Osteoblast (primary cell): Measurements from ENCODE around the gene STK32B. TPM values are rescaled to one million over a fixed set of nuclear protein-coding genes. Genes with fewer than 3 reads are reported as not detected.

ENCODE experiments used
- DNase-seq: peaks from one replicate; pipeline ENCODE4 v3.0.0; 2011; ENCODE audit warnings: low spot score, mixed read lengths; ENCODE audit not compliant: insufficient read length; ENCODE audit errors: missing footprints
- H2AFZ ChIP-seq: 2 replicates; pipeline ENCODE4 v1.6.0; 2011; ENCODE audit warnings: mild to moderate bottlenecking, low read length
- H3K27ac ChIP-seq: 2 replicates; pipeline ENCODE4 v1.5.1; 2011; ENCODE audit warnings: mild to moderate bottlenecking, low read depth, low read length, moderate library complexity
- H3K27me3 ChIP-seq: 2 replicates; pipeline ENCODE4 v1.6.0; 2012; ENCODE audit warnings: mild to moderate bottlenecking, control low read depth, inconsistent platforms, low read length, moderate library complexity; ENCODE audit not compliant: insufficient read depth
- H3K36me3 ChIP-seq: 2 replicates; pipeline ENCODE4 v1.5.1; 2011; ENCODE audit warnings: mild to moderate bottlenecking, low read length, control low read depth, moderate library complexity; ENCODE audit not compliant: insufficient read depth
- H3K4me1 ChIP-seq: 2 replicates; pipeline ENCODE4 v1.5.1; 2011; ENCODE audit warnings: mild to moderate bottlenecking, low read length, control low read depth, moderate library complexity; ENCODE audit not compliant: insufficient read depth
- H3K4me2 ChIP-seq: 2 replicates; pipeline ENCODE4 v1.6.0; 2011; ENCODE audit warnings: mild to moderate bottlenecking, low read length; ENCODE audit not compliant: insufficient read depth
- H3K4me3 ChIP-seq: fragments of 200-600 bp; sonication (generic); 3 replicates; pipeline ENCODE4 v1.5.1; 2012; ENCODE audit warnings: mild to moderate bottlenecking, low read length, inconsistent platforms; ENCODE audit not compliant: insufficient read depth
- H3K79me2 ChIP-seq: 2 replicates; pipeline ENCODE4 v1.6.0; 2012; ENCODE audit warnings: mild to moderate bottlenecking, low read length, control low read depth, inconsistent platforms; ENCODE audit not compliant: insufficient read depth
- H3K9me3 ChIP-seq: 2 replicates; pipeline ENCODE4 v1.5.1; 2011; ENCODE audit warnings: low read depth, low read length, control low read depth
- H4K20me1 ChIP-seq: 2 replicates; pipeline ENCODE4 v1.6.0; 2012; ENCODE audit warnings: mild to moderate bottlenecking, low read length, control low read depth; ENCODE audit not compliant: insufficient read depth
- CTCF ChIP-seq: IDR thresholded peaks from 2 replicates; pipeline ENCODE4 v1.5.1; 2011; ENCODE audit warnings: mild to moderate bottlenecking, low read depth, low read length, moderate library complexity; ENCODE audit errors: extremely low read depth
- total RNA-seq: library from RNA; depleted of rRNA; stranded (reverse); fragments of >200 nt; gene quantifications from 2 replicates; pipeline ENCODE4 v1.2.3, GENCODE V29; 2012

STK32B gene
- total RNA-seq, 1 donor = 1.1 TPM

- DNase-seq = no peak
- no peak overlapping the region for H3K27ac ChIP-seq
- no peaks in the 10 kb centered on the region for H3K9me3 ChIP-seq
- no peak for TF ChIP-seq CTCF
- no peaks in the 10 kb centered on the region for H3K79me2 ChIP-seq
- H4K20me1 ChIP-seq = no peaks in the 10 kb centered on the region
- H3K36me3 ChIP-seq = no peaks in the 10 kb centered on the region
- no peak overlapping the region for H3K4me3 ChIP-seq
- no peak overlapping the region for H3K4me2 ChIP-seq
- H2AFZ ChIP-seq = no peak overlapping the region
- H3K4me1 ChIP-seq = peaks cover 18% of the 10 kb centered on the region
- peaks cover 9% of the 10 kb centered on the region for H3K27me3 ChIP-seq
Observed at GRCh38 chr4:5028480-5028879, 22.8 kb upstream of the STK32B start.

GRCh38 chr4:5029447-5029846, 21.8 kb upstream of the STK32B start:
- Histone ChIP-seq H3K79me2 (no peaks in the 10 kb centered on the region), H3K4me1 (peaks cover 16% of the 10 kb centered on the region), H3K4me2 (no peak overlapping the region), H3K27me3 (peaks cover 9% of the 10 kb centered on the region), H3K27ac (no peak overlapping the region), H3K36me3 (no peaks in the 10 kb centered on the region), H4K20me1 (no peaks in the 10 kb centered on the region), H3K9me3 (no peaks in the 10 kb centered on the region), H2AFZ (no peak overlapping the region), H3K4me3 (no peak overlapping the region)
- no peak for DNase-seq
- no peak for TF ChIP-seq CTCF

- DNase-seq = no peak
- no peaks in the 10 kb centered on the region for H3K79me2 ChIP-seq
- no peaks in the 10 kb centered on the region for H3K9me3 ChIP-seq
- H3K4me3 ChIP-seq = no peak overlapping the region
- peaks cover 9% of the 10 kb centered on the region for H3K27me3 ChIP-seq
- H3K4me2 ChIP-seq = no peak overlapping the region
- no peak overlapping the region for H3K27ac ChIP-seq
- no peaks in the 10 kb centered on the region for H4K20me1 ChIP-seq
- H3K4me1 ChIP-seq = peaks cover 9% of the 10 kb centered on the region
- no peak overlapping the region for H2AFZ ChIP-seq
- H3K36me3 ChIP-seq = no peaks in the 10 kb centered on the region
- TF ChIP-seq CTCF = no peak
Observed at GRCh38 chr4:5030221-5030620, 21.1 kb upstream of the STK32B start.

GRCh38 chr4:5030927-5031326, 20.4 kb upstream of the STK32B start:
- Histone ChIP-seq H2AFZ (no peak overlapping the region), H3K27ac (no peak overlapping the region), H3K4me2 (no peak overlapping the region), H3K4me3 (no peak overlapping the region), H4K20me1 (no peaks in the 10 kb centered on the region), H3K9me3 (no peaks in the 10 kb centered on the region), H3K79me2 (no peaks in the 10 kb centered on the region), H3K4me1 (peaks cover 8% of the 10 kb centered on the region), H3K36me3 (no peaks in the 10 kb centered on the region), H3K27me3 (peaks cover 9% of the 10 kb centered on the region)
- no peak for DNase-seq
- no peak for TF ChIP-seq CTCF
